Measurements from ENCODE around the gene PRPF19.

The PRPF19 gene

GRCh38 chr11:60890696-60891095 is 15.7 kb downstream of the PRPF19 start:
- no peak overlapping the region for H3K4ac ChIP-seq (ENCODE audit: low read depth, low read length)
- H2AK5ac ChIP-seq (ENCODE audit: low read length), result no peak overlapping the region
- H3K18ac ChIP-seq (ENCODE audit: low read length), result no peak overlapping the region
- H3K4me2 ChIP-seq (ENCODE audit: low read length), result no peak overlapping the region
- no peaks in the 10 kb centered on the region for H3K79me2 ChIP-seq (ENCODE audit: control insufficient read depth, insufficient read depth, low read length)
- no peak overlapping the region for H4K8ac ChIP-seq (ENCODE audit: low read depth, low read length)
- H2BK120ac ChIP-seq (ENCODE audit: low read depth, low read length), result no peak overlapping the region
- no peak overlapping the region for H3K9ac ChIP-seq (ENCODE audit: low read length)
- no peak overlapping the region for H3K56ac ChIP-seq (ENCODE audit: low read length)
- no CpG with 5 or more reads among the region's 5 CpGs for WGBS (ENCODE audit: extremely low coverage, insufficient coverage, low lambda C conversion rate)
- H3K27me3 ChIP-seq (ENCODE audit: insufficient read depth, low read length, poor library complexity), result no peaks in the 10 kb centered on the region
- no peak overlapping the region for H2BK5ac ChIP-seq (ENCODE audit: low read length)
- H3K23ac ChIP-seq (ENCODE audit: low read length), result no peak overlapping the region
- H4K5ac ChIP-seq (ENCODE audit: low read length), result no peak overlapping the region
- DNase-seq, result no peak
- H3K4me1 ChIP-seq (ENCODE audit: control insufficient read depth, low read depth, low read length), result no peaks in the 10 kb centered on the region
- no peaks in the 10 kb centered on the region for H3K79me1 ChIP-seq (ENCODE audit: low read length)
- H3K36me3 ChIP-seq (ENCODE audit: control insufficient read depth, insufficient read depth, low read length), result peaks cover 5% of the 10 kb centered on the region
- no peak overlapping the region for H2BK15ac ChIP-seq (replicated peaks; ENCODE audit: low read depth)
- no peak overlapping the region for H3K27ac ChIP-seq (ENCODE audit: low read depth, low read length)
- H3K4me3 ChIP-seq (ENCODE audit: low read length), result no peak overlapping the region

GRCh38 chr11:60889869-60890311 is 16.5 kb downstream of the PRPF19 start:
- Histone ChIP-seq H3K4ac (ENCODE audit: low read depth, low read length) (no peak overlapping the region), H2BK120ac (ENCODE audit: low read depth, low read length) (no peak overlapping the region), H3K27me3 (ENCODE audit: insufficient read depth, low read length, poor library complexity) (no peaks in the 10 kb centered on the region), H2BK5ac (ENCODE audit: low read length) (no peak overlapping the region), H4K8ac (ENCODE audit: low read depth, low read length) (no peak overlapping the region), H3K9ac (ENCODE audit: low read length) (no peak overlapping the region), H2AK5ac (ENCODE audit: low read length) (no peak overlapping the region), H4K5ac (ENCODE audit: low read length) (no peak overlapping the region), H3K79me2 (ENCODE audit: control insufficient read depth, insufficient read depth, low read length) (no peaks in the 10 kb centered on the region), H2BK15ac (replicated peaks; ENCODE audit: low read depth) (no peak overlapping the region), H3K18ac (ENCODE audit: low read length) (no peak overlapping the region), H3K4me1 (ENCODE audit: control insufficient read depth, low read depth, low read length) (no peaks in the 10 kb centered on the region), H3K79me1 (ENCODE audit: low read length) (no peaks in the 10 kb centered on the region), H3K36me3 (ENCODE audit: control insufficient read depth, insufficient read depth, low read length) (peaks cover 2% of the 10 kb centered on the region), H3K27ac (ENCODE audit: low read depth, low read length) (no peak overlapping the region), H3K23ac (ENCODE audit: low read length) (no peak overlapping the region), H3K4me3 (ENCODE audit: low read length) (no peak overlapping the region), H3K4me2 (ENCODE audit: low read length) (no peak overlapping the region), H3K56ac (ENCODE audit: low read length) (no peak overlapping the region)
- no CpG with 5 or more reads among the region's 6 CpGs for WGBS (ENCODE audit: extremely low coverage, insufficient coverage, low lambda C conversion rate)
- peak; percentile 16 for DNase-seq

DNA sequence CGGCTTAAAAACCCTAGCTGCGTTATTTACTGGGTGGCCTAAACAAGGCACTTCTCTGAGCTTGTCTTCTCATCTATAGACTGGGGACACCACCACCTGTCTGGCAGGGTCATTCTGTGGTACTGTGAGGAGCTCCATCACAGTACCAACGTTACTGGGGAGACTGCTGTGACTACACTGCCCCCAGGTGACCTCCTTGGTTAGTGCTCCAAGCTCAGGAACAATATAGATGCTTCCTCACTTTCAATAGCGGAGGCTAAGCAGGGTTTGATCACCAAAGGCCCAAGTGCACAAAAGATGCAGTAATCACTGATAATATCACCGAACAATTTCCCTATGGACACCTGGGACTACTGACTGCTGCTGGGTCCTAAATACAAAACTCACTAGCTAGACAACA is 18.8 kb downstream of the PRPF19 start:
- Histone ChIP-seq H3K79me1 (ENCODE audit: low read length) (no peaks in the 10 kb centered on the region), H3K18ac (ENCODE audit: low read length) (no peak overlapping the region), H3K27me3 (ENCODE audit: insufficient read depth, low read length, poor library complexity) (no peaks in the 10 kb centered on the region), H3K23ac (ENCODE audit: low read length) (no peak overlapping the region), H3K4ac (ENCODE audit: low read depth, low read length) (no peak overlapping the region), H3K27ac (ENCODE audit: low read depth, low read length) (no peak overlapping the region), H4K5ac (ENCODE audit: low read length) (no peak overlapping the region), H3K36me3 (ENCODE audit: control insufficient read depth, insufficient read depth, low read length) (peaks cover 1% of the 10 kb centered on the region), H3K56ac (ENCODE audit: low read length) (no peak overlapping the region), H2BK15ac (replicated peaks; ENCODE audit: low read depth) (no peak overlapping the region), H3K9ac (ENCODE audit: low read length) (no peak overlapping the region), H3K4me3 (ENCODE audit: low read length) (no peak overlapping the region), H3K4me2 (ENCODE audit: low read length) (no peak overlapping the region), H2BK5ac (ENCODE audit: low read length) (no peak overlapping the region), H3K4me1 (ENCODE audit: control insufficient read depth, low read depth, low read length) (no peaks in the 10 kb centered on the region), H4K8ac (ENCODE audit: low read depth, low read length) (no peak overlapping the region), H2BK120ac (ENCODE audit: low read depth, low read length) (no peak overlapping the region), H3K79me2 (ENCODE audit: control insufficient read depth, insufficient read depth, low read length) (no peaks in the 10 kb centered on the region), H2AK5ac (ENCODE audit: low read length) (no peak overlapping the region)
- DNase-seq, result peak; percentile 72
- no CpG with 5 or more reads among the region's 5 CpGs for WGBS (ENCODE audit: extremely low coverage, insufficient coverage, low lambda C conversion rate)

GRCh38 chr11:60880643-60881282 is 25.6 kb downstream of the PRPF19 start:
- no peak overlapping the region for H3K27ac ChIP-seq (ENCODE audit: low read depth, low read length)
- no peaks in the 10 kb centered on the region for H3K4me1 ChIP-seq (ENCODE audit: control insufficient read depth, low read depth, low read length)
- DNase-seq, result no peak
- no peak overlapping the region for H3K4ac ChIP-seq (ENCODE audit: low read depth, low read length)
- no peak overlapping the region for H3K18ac ChIP-seq (ENCODE audit: low read length)
- no peak overlapping the region for H2BK15ac ChIP-seq (replicated peaks; ENCODE audit: low read depth)
- no peaks in the 10 kb centered on the region for H3K79me2 ChIP-seq (ENCODE audit: control insufficient read depth, insufficient read depth, low read length)
- no peak overlapping the region for H3K9ac ChIP-seq (ENCODE audit: low read length)
- no peak overlapping the region for H2AK5ac ChIP-seq (ENCODE audit: low read length)
- no peaks in the 10 kb centered on the region for H3K79me1 ChIP-seq (ENCODE audit: low read length)
- no peaks in the 10 kb centered on the region for H3K27me3 ChIP-seq (ENCODE audit: insufficient read depth, low read length, poor library complexity)
- no peak overlapping the region for H2BK120ac ChIP-seq (ENCODE audit: low read depth, low read length)
- no peak overlapping the region for H3K56ac ChIP-seq (ENCODE audit: low read length)
- no peak overlapping the region for H3K4me3 ChIP-seq (ENCODE audit: low read length)
- peaks cover 4% of the 10 kb centered on the region for H3K36me3 ChIP-seq (ENCODE audit: control insufficient read depth, insufficient read depth, low read length)
- no peak overlapping the region for H4K5ac ChIP-seq (ENCODE audit: low read length)
- no peak overlapping the region for H4K8ac ChIP-seq (ENCODE audit: low read depth, low read length)
- H3K23ac ChIP-seq (ENCODE audit: low read length), result no peak overlapping the region
- H2BK5ac ChIP-seq (ENCODE audit: low read length), result no peak overlapping the region
- no CpG with 5 or more reads among the region's 8 CpGs for WGBS (ENCODE audit: extremely low coverage, insufficient coverage, low lambda C conversion rate)
- H3K4me2 ChIP-seq (ENCODE audit: low read length), result no peak overlapping the region

- no peak overlapping the region for H4K5ac ChIP-seq (ENCODE audit: low read length)
- DNase-seq, result no peak
- no peaks in the 10 kb centered on the region for H3K79me1 ChIP-seq (ENCODE audit: low read length)
- H2BK120ac ChIP-seq (ENCODE audit: low read depth, low read length), result no peak overlapping the region
- H3K9ac ChIP-seq (ENCODE audit: low read length), result no peak overlapping the region
- H3K4me2 ChIP-seq (ENCODE audit: low read length), result no peak overlapping the region
- no peak overlapping the region for H3K4ac ChIP-seq (ENCODE audit: low read depth, low read length)
- no peak overlapping the region for H3K4me3 ChIP-seq (ENCODE audit: low read length)
- H3K36me3 ChIP-seq (ENCODE audit: control insufficient read depth, insufficient read depth, low read length), result peaks cover 4% of the 10 kb centered on the region
- no peak overlapping the region for H3K27ac ChIP-seq (ENCODE audit: low read depth, low read length)
- H3K4me1 ChIP-seq (ENCODE audit: control insufficient read depth, low read depth, low read length), result no peaks in the 10 kb centered on the region
- H3K27me3 ChIP-seq (ENCODE audit: insufficient read depth, low read length, poor library complexity), result no peaks in the 10 kb centered on the region
- no CpG with 5 or more reads among the region's 5 CpGs for WGBS (ENCODE audit: extremely low coverage, insufficient coverage, low lambda C conversion rate)
- no peak overlapping the region for H4K8ac ChIP-seq (ENCODE audit: low read depth, low read length)
- H3K79me2 ChIP-seq (ENCODE audit: control insufficient read depth, insufficient read depth, low read length), result no peaks in the 10 kb centered on the region
- H3K56ac ChIP-seq (ENCODE audit: low read length), result no peak overlapping the region
- no peak overlapping the region for H2BK5ac ChIP-seq (ENCODE audit: low read length)
- H2BK15ac ChIP-seq (replicated peaks; ENCODE audit: low read depth), result no peak overlapping the region
- no peak overlapping the region for H3K23ac ChIP-seq (ENCODE audit: low read length)
- H2AK5ac ChIP-seq (ENCODE audit: low read length), result no peak overlapping the region
- H3K18ac ChIP-seq (ENCODE audit: low read length), result no peak overlapping the region
Observed at GRCh38 chr11:60879971-60880588, 26.3 kb downstream of the PRPF19 start.

GRCh38 chr11:60879104-60879503 is 27.3 kb downstream of the PRPF19 start:
- no peak overlapping the region for H2AK5ac ChIP-seq (ENCODE audit: low read length)
- no peak overlapping the region for H4K8ac ChIP-seq (ENCODE audit: low read depth, low read length)
- H3K56ac ChIP-seq (ENCODE audit: low read length), result no peak overlapping the region
- no peak overlapping the region for H3K27ac ChIP-seq (ENCODE audit: low read depth, low read length)
- H2BK5ac ChIP-seq (ENCODE audit: low read length), result no peak overlapping the region
- H3K36me3 ChIP-seq (ENCODE audit: control insufficient read depth, insufficient read depth, low read length), result peaks cover 4% of the 10 kb centered on the region
- no peaks in the 10 kb centered on the region for H3K79me1 ChIP-seq (ENCODE audit: low read length)
- no peak overlapping the region for H3K23ac ChIP-seq (ENCODE audit: low read length)
- DNase-seq, result no peak
- H3K4me1 ChIP-seq (ENCODE audit: control insufficient read depth, low read depth, low read length), result no peaks in the 10 kb centered on the region
- no peak overlapping the region for H2BK15ac ChIP-seq (replicated peaks; ENCODE audit: low read depth)
- no peak overlapping the region for H3K4me2 ChIP-seq (ENCODE audit: low read length)
- no peak overlapping the region for H2BK120ac ChIP-seq (ENCODE audit: low read depth, low read length)
- H3K4ac ChIP-seq (ENCODE audit: low read depth, low read length), result no peak overlapping the region
- no peak overlapping the region for H4K5ac ChIP-seq (ENCODE audit: low read length)
- no peak overlapping the region for H3K9ac ChIP-seq (ENCODE audit: low read length)
- H3K18ac ChIP-seq (ENCODE audit: low read length), result no peak overlapping the region
- no peak overlapping the region for H3K4me3 ChIP-seq (ENCODE audit: low read length)
- WGBS (ENCODE audit: extremely low coverage, insufficient coverage, low lambda C conversion rate), result no CpG with 5 or more reads among the region's 1 CpG
- no peaks in the 10 kb centered on the region for H3K27me3 ChIP-seq (ENCODE audit: insufficient read depth, low read length, poor library complexity)
- H3K79me2 ChIP-seq (ENCODE audit: control insufficient read depth, insufficient read depth, low read length), result no peaks in the 10 kb centered on the region
